Smooth muscle cell (in vitro differentiated cells): ENCODE data around the gene SYNC. TPM values are rescaled to one million over a fixed set of nuclear protein-coding genes. Genes with fewer than 3 reads are reported as not detected.

Experiments used
- DNase-seq: peaks from one replicate; lab custom pipeline; 2025; ENCODE audit not compliant: unreplicated experiment; lab: John Stamatoyannopoulos, UW
- H2AFZ ChIP-seq: fragments of 200-600 bp; sonication (generic); 2 replicates; pipeline ENCODE4 v1.6.0; 2016; ENCODE audit warnings: antibody characterized with exemption, low read depth, mild to moderate bottlenecking
- H3F3A ChIP-seq: fragments of 200-600 bp; sonication (generic); 2 replicates; pipeline ENCODE4 v1.6.0; 2017; ENCODE audit warnings: antibody characterized with exemption, low read depth
- H3K27ac ChIP-seq: fragments of 200-600 bp; sonication (generic); 2 replicates; pipeline ENCODE4 v1.5.1; 2016; ENCODE audit warnings: low read depth, mild to moderate bottlenecking
- H3K27me3 ChIP-seq: fragments of 200-600 bp; sonication (generic); 2 replicates; pipeline ENCODE4 v1.6.1; 2016; ENCODE audit warnings: low read depth, mild to moderate bottlenecking
- H3K36me3 ChIP-seq: fragments of 200-600 bp; sonication (generic); 2 replicates; pipeline ENCODE4 v1.5.1; 2016; ENCODE audit warnings: low read depth
- H3K4me1 ChIP-seq: fragments of 200-600 bp; sonication (generic); 2 replicates; pipeline ENCODE4 v1.5.1; 2016; ENCODE audit warnings: low read depth
- H3K4me2 ChIP-seq: fragments of 200-600 bp; sonication (generic); 2 replicates; pipeline ENCODE4 v1.6.0; 2016; ENCODE audit warnings: mild to moderate bottlenecking
- H3K4me3 ChIP-seq: fragments of 200-600 bp; sonication (generic); 2 replicates; pipeline ENCODE4 v1.5.1; 2016; ENCODE audit warnings: mild to moderate bottlenecking
- H3K79me2 ChIP-seq: fragments of 200-600 bp; sonication (generic); 2 replicates; pipeline ENCODE4 v1.6.0; 2016; ENCODE audit warnings: low read depth, mild to moderate bottlenecking
- H3K9ac ChIP-seq: fragments of 200-600 bp; sonication (generic); 2 replicates; pipeline ENCODE4 v1.6.0; 2016; ENCODE audit warnings: low read depth
- H3K9me3 ChIP-seq: fragments of 200-600 bp; sonication (generic); replicated peaks from 2 replicates; pipeline ENCODE4 v1.5.1; 2016; ENCODE audit warnings: low read depth
- H4K20me1 ChIP-seq: fragments of 200-600 bp; sonication (generic); 2 replicates; pipeline ENCODE4 v1.6.0; 2016; ENCODE audit warnings: low read depth
- WGBS: methylation state at CpG from one replicate; pipeline ENCODE4 v1.1.7; 2016; ENCODE audit warnings: low lambda C conversion rate; 5-methylcytosine and 5-hydroxymethylcytosine counted together
- polyA plus RNA-seq: library from polyadenylated mRNA; unstranded; fragments of >200 nt; fragmentation: Nextera tagmentation; extraction: Ambion mirVana; gene quantifications from 2 replicates; pipeline ENCODE4 v1.2.1, GENCODE V29; 2016
- total RNA-seq: library from RNA; depleted of rRNA; stranded (reverse); fragments of >200 nt; gene quantifications from 2 replicates; pipeline ENCODE4 v1.2.3, GENCODE V29; 2014
- TF ChIP-seq, protein P1 (sequence below): fragments of 200-600 bp; sonication (generic); IDR thresholded peaks from 2 replicates; pipeline ENCODE4 v1.5.1; 2017; ENCODE audit warnings: borderline replicate concordance, mild to moderate bottlenecking, antibody characterized with exemption; ENCODE audit not compliant: insufficient read depth, poor library complexity, severe bottlenecking

The SYNC gene
- total and polyA plus RNA-seq, 2 experiments from 2014 or later = 4.6 to 6.2 TPM

GRCh38 chr1:32666901-32667566 is 35.5 kb downstream of the SYNC start:
- H3K4me2 ChIP-seq = no peak overlapping the region
- H3K4me1 ChIP-seq = no peaks in the 10 kb centered on the region
- no peaks in the 10 kb centered on the region for H3K9me3 ChIP-seq
- TF ChIP-seq, protein P1, sequence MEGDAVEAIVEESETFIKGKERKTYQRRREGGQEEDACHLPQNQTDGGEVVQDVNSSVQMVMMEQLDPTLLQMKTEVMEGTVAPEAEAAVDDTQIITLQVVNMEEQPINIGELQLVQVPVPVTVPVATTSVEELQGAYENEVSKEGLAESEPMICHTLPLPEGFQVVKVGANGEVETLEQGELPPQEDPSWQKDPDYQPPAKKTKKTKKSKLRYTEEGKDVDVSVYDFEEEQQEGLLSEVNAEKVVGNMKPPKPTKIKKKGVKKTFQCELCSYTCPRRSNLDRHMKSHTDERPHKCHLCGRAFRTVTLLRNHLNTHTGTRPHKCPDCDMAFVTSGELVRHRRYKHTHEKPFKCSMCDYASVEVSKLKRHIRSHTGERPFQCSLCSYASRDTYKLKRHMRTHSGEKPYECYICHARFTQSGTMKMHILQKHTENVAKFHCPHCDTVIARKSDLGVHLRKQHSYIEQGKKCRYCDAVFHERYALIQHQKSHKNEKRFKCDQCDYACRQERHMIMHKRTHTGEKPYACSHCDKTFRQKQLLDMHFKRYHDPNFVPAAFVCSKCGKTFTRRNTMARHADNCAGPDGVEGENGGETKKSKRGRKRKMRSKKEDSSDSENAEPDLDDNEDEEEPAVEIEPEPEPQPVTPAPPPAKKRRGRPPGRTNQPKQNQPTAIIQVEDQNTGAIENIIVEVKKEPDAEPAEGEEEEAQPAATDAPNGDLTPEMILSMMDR = no peak
- H3K4me3 ChIP-seq = no peak overlapping the region
- H3K27ac ChIP-seq = no peak overlapping the region
- H3K36me3 ChIP-seq = peaks cover 17% of the 10 kb centered on the region
- no peaks in the 10 kb centered on the region for H3F3A ChIP-seq
- 75% methylated on average over 12 of the region's 12 CpGs for WGBS
- peaks cover 20% of the 10 kb centered on the region for H3K79me2 ChIP-seq
- H2AFZ ChIP-seq = no peak overlapping the region
- no peak for DNase-seq
- H3K27me3 ChIP-seq = no peaks in the 10 kb centered on the region
- H4K20me1 ChIP-seq = peaks cover 64% of the 10 kb centered on the region
- H3K9ac ChIP-seq = no peak overlapping the region

DNA sequence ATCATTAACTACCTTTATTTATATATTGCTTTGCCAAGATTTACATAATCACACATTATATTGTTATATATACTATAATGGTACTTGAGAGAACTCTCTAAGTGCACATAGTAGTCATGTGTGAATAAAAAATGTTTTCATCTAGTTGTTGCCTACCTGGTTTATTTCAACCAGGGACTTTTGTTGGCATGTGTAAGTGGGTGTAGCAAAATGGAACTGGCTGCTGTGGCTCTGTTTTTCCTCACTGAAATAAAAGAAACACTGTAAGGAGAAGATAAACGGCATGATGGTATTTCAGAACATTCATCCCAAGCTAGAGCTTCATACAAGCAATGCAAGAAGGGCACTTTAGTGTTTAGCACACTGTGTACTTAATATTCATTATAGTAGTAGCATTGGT is 36.7 kb downstream of the SYNC start:
- no peak overlapping the region for H3K4me3 ChIP-seq
- no peaks in the 10 kb centered on the region for H3K9me3 ChIP-seq
- peaks cover 22% of the 10 kb centered on the region for H3K79me2 ChIP-seq
- no peak overlapping the region for H2AFZ ChIP-seq
- WGBS = 77% methylated on average over 1 of the region's 1 CpG
- no peak overlapping the region for H3K4me2 ChIP-seq
- H3K27me3 ChIP-seq = no peaks in the 10 kb centered on the region
- TF ChIP-seq, protein P1 = no peak
- H4K20me1 ChIP-seq = peaks cover 58% of the 10 kb centered on the region
- no peak overlapping the region for H3K9ac ChIP-seq
- no peaks in the 10 kb centered on the region for H3F3A ChIP-seq
- H3K36me3 ChIP-seq = peaks cover 11% of the 10 kb centered on the region
- H3K4me1 ChIP-seq = no peaks in the 10 kb centered on the region
- H3K27ac ChIP-seq = no peak overlapping the region
- no peak for DNase-seq

- H3F3A ChIP-seq = no peaks in the 10 kb centered on the region
- H3K9ac ChIP-seq = no peak overlapping the region
- peaks cover 38% of the 10 kb centered on the region for H3K36me3 ChIP-seq
- H3K27me3 ChIP-seq = no peaks in the 10 kb centered on the region
- peaks cover 63% of the 10 kb centered on the region for H3K79me2 ChIP-seq
- H3K9me3 ChIP-seq = no peaks in the 10 kb centered on the region
- no peak for DNase-seq
- H4K20me1 ChIP-seq = peaks cover 74% of the 10 kb centered on the region
- no peak overlapping the region for H3K27ac ChIP-seq
- WGBS = 97% methylated on average over 1 of the region's 1 CpG
- no peak overlapping the region for H3K4me2 ChIP-seq
- TF ChIP-seq, protein P1 = no peak
- H2AFZ ChIP-seq = no peak overlapping the region
- no peaks in the 10 kb centered on the region for H3K4me1 ChIP-seq
- no peak overlapping the region for H3K4me3 ChIP-seq
Measured at GRCh38 chr1:32659581-32659980, 43.0 kb downstream of the SYNC start.
